IPS-18a (cell line): ENCODE results near the gene RNF148.
"Not testable (repeated sequence)": the region's sequence is repeated elsewhere in the genome, so short reads cannot be mapped to it uniquely, and the experiment has no call there.

ENCODE experiments used
- H3K27ac ChIP-seq: one replicate; pipeline ENCODE4 v1.5.1; 2013; ENCODE audit warnings: low read length
- H3K27me3 ChIP-seq: one replicate; pipeline ENCODE4 v1.6.1; 2013; ENCODE audit warnings: mild to moderate bottlenecking, low read length; ENCODE audit not compliant: control insufficient read depth, insufficient read depth
- H3K36me3 ChIP-seq: one replicate; pipeline ENCODE4 v1.6.1; 2013; ENCODE audit warnings: low read depth, low read length; ENCODE audit not compliant: control insufficient read depth
- H3K4me1 ChIP-seq: one replicate; pipeline ENCODE4 v1.6.1; 2013; ENCODE audit warnings: low read depth, low read length; ENCODE audit not compliant: control insufficient read depth
- H3K4me3 ChIP-seq: one replicate; pipeline ENCODE4 v1.5.1; 2013; ENCODE audit warnings: low read length
- H3K9ac ChIP-seq: one replicate; pipeline ENCODE4 v1.6.1; 2013; ENCODE audit warnings: mild to moderate bottlenecking, low read length, moderate library complexity
- H3K9me3 ChIP-seq: one replicate; pipeline ENCODE4 v1.6.1; 2013; ENCODE audit warnings: low read depth, low read length; ENCODE audit not compliant: control insufficient read depth

RNF148 gene

DNA sequence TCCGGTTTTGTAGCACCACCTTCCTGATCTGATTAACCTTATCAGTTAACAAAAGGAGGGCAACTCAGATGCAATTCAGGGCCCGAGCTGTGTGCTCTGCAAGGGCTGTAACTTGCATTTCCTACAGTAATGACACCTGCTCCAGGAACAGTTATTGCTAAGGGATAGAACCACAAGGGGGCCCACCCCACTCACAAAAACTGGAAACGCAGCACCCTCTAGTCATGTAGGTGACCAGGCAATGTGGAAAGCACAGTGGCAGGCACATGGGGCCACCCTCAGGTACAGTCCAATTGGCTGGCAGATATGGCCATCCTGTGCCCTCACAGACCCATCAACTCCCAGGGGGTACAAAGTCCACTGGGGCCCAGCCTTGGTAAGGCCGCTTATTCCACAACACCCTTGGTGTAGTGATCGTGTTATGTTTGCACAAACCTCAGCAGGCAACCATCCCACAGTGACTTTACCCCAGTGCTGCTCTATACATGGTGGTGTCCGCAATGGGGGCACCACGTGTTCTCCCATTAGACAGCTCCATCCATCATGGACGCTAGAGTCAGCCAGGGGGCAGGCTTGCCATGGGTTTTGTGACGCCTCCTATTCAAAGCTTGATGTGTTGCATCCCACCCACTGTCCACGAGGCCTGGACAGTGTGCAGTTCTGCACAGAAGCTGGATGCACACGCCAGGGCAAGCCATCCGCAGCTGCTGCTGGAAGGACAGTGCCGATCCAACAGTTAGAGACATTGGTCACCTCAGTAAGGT is 13.2 kb downstream of the RNF148 start:
- Histone ChIP-seq H3K4me1 (peaks cover 24% of the 10 kb centered on the region), H3K9me3 (peaks cover 8% of the 10 kb centered on the region), H3K36me3 (no peaks in the 10 kb centered on the region), H3K27ac (no peak overlapping the region), H3K9ac (no peak overlapping the region), H3K4me3 (no peak overlapping the region), H3K27me3 (no peaks in the 10 kb centered on the region)

- H3K9ac ChIP-seq, result no peak overlapping the region
- no peaks in the 10 kb centered on the region for H3K27me3 ChIP-seq
- peaks cover 8% of the 10 kb centered on the region for H3K9me3 ChIP-seq
- peaks cover 24% of the 10 kb centered on the region for H3K4me1 ChIP-seq
- no peak overlapping the region for H3K27ac ChIP-seq
- H3K4me3 ChIP-seq, result no peak overlapping the region
- no peaks in the 10 kb centered on the region for H3K36me3 ChIP-seq
Observed at GRCh38 chr7:122688400-122688998, 14.2 kb downstream of the RNF148 start.

DNA sequence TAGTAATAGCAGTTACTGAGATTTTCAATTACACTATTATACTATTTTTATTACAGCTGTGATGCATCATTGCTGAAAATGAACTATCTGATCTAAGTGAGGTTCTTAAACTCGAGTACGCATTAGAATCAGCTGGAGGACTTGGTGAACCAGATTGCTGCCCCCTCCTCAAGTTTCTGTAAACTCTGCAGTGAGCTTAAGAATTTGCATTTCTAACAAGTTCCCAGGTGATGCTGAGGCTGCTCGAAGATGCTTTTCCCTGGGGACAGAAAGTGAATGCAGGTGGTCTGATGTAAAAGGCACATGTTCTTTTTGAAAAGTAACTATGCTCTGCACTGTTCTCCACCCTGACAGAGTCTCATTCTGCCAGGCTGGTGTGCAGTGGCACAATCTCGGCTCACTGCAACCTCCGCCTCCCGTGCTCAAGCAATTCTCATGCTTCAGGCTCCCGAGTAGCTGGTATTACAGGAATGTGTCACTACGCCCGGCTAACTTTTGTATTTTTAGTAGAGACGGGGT is 16.3 kb downstream of the RNF148 start:
- Histone ChIP-seq H3K4me1 (peaks cover 27% of the 10 kb centered on the region), H3K27me3 (no peaks in the 10 kb centered on the region), H3K27ac (no peak overlapping the region), H3K4me3 (peak overlapping the region; percentile 6), H3K36me3 (no peaks in the 10 kb centered on the region), H3K9ac (no peak overlapping the region), H3K9me3 (no peaks in the 10 kb centered on the region)

GRCh38 chr7:122684504-122684903 is 18.2 kb downstream of the RNF148 start:
- Histone ChIP-seq H3K4me3 (no peak overlapping the region), H3K27me3 (no peaks in the 10 kb centered on the region), H3K9ac (no peak overlapping the region), H3K9me3 (no peaks in the 10 kb centered on the region), H3K27ac (no peak overlapping the region), H3K36me3 (no peaks in the 10 kb centered on the region), H3K4me1 (peaks cover 33% of the 10 kb centered on the region)

DNA sequence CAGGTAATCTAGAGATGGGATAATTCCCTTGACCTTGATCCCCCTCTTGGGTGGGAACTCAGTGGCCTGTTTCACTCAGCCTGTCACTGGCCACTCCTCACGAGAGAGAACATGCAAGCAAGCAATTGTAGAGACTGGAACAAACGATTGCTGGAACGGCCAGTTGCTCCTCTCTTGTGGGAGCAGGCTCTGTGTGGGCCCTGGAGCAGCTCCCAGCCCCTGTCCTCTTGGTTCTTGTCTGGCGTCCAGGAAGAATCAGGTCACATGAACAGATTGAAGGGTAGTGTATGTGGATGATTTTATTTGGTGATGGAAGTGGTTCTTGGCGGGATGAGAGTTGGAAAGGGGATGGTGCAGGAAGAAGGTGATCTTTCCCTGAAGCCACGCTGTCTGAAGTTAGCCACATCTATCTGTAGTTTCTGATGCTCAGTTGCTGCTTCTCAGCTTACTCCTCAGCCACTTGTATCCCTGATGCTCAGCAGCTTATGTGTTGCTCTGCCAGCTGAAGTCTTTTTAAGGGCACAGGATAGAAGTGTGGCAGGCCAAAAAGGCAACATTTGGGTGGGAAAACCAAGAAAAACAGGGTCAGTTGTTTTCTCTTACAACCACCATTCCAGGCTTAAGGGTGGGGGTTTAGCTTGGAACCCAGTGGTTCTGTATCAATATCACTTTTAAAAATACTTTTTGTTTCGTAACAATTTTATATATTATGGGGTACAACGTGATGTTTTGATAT is 19.7 kb downstream of the RNF148 start:
- Histone ChIP-seq H3K36me3 (no peaks in the 10 kb centered on the region), H3K27ac (no peak overlapping the region), H3K9ac (no peak overlapping the region), H3K4me3 (no peak overlapping the region), H3K9me3 (no peaks in the 10 kb centered on the region), H3K4me1 (peaks cover 44% of the 10 kb centered on the region), H3K27me3 (no peaks in the 10 kb centered on the region)

DNA sequence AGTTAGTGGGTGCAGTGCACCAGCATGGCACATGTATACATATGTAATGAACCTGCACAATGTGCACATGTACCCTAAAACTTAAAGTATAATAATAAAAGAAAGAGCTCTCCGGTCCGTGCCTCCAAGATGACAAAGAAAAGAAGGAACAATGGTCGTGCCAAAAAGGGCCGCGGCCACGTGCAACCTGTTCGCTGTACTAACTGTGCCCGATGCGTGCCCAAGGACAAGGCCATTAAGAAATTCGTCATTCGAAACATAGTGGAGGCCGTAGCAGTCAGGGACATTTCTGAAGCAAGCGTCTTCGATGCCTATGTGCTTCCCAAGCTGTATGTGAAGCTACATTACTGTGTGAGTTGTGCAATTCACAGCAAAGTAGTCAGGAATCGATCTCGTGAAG is 21.5 kb downstream of the RNF148 start:
- H3K9me3 ChIP-seq, H3K4me3 ChIP-seq, H3K27me3 ChIP-seq, H3K9ac ChIP-seq, H3K36me3 ChIP-seq, H3K27ac ChIP-seq: not testable (repeated sequence)
- peaks cover 48% of the 10 kb centered on the region for H3K4me1 ChIP-seq

DNA sequence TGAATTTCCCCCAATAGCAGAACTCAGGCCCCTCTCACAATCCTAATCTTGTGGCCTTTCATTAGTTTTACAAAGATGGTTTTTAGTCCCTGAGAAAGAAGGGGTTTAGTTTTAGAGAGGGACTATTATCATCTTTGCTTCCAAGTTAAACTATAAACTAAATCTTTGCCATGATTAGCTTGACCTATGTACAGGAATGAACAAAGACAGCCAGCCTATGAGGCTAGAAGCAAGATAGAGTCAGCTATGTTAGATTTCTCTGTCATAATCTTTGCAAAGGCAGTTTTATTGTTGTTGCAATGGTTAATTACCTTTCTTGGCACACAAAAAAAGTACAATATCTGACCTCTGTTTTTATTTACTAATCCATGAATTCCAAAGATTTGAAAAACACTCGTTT is 22.9 kb downstream of the RNF148 start:
- Histone ChIP-seq H3K27me3 (no peaks in the 10 kb centered on the region), H3K27ac (peak overlapping the region; percentile 93), H3K9ac (peak overlapping the region; percentile 54), H3K4me3 (no peak overlapping the region), H3K9me3 (no peaks in the 10 kb centered on the region), H3K36me3 (no peaks in the 10 kb centered on the region), H3K4me1 (peaks cover 37% of the 10 kb centered on the region)

DNA sequence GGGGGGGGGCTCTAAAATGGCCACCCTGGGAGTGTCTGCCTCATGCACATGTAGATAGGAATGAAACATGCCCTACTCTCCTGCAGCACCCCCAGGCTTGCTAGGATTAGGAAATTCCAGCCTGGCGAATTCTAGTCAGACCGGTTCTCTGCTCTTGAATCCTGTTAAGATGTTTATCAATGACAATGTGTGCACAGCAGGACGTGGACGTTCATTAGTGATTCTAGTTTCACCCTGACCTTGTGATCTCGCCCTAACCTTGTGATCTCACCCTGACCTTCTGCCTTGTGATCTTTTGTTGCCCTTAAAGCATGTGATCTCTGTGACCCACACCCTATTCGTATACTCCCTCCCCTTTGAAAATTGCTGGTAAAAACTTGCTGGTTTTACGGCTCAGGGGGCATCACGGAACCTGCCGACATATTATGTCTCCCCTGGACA is 23.4 kb downstream of the RNF148 start:
- peaks cover 37% of the 10 kb centered on the region for H3K4me1 ChIP-seq
- peak overlapping the region; percentile 93 for H3K27ac ChIP-seq
- H3K9ac ChIP-seq, result peak overlapping the region; percentile 54
- H3K27me3 ChIP-seq, H3K36me3 ChIP-seq, H3K9me3 ChIP-seq, H3K4me3 ChIP-seq: not testable (repeated sequence)

DNA sequence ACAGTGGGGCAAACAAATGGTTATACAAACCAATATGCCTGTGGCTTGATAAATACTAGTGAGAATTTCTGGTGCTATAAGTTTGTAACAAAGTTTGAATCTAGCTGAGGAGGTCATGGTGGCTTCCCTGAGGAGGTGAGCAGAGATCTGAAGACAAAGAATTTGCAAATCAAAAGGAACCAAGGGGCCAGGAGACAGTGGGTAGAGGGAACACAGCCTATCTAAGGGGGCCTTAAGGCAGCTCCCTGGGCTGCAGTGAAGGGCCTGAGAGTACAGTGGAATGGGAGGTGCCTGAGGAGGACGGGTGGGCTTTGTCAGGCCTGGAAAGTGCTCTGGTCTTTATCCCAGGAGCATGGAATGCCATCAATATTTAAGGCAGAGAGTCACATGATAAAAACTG is 25.6 kb downstream of the RNF148 start:
- Histone ChIP-seq H3K4me1 (peaks cover 33% of the 10 kb centered on the region), H3K27me3 (no peaks in the 10 kb centered on the region), H3K27ac (peak overlapping the region; percentile 62), H3K4me3 (no peak overlapping the region), H3K36me3 (no peaks in the 10 kb centered on the region), H3K9me3 (no peaks in the 10 kb centered on the region), H3K9ac (no peak overlapping the region)

- no peak overlapping the region for H3K27ac ChIP-seq
- H3K36me3 ChIP-seq, result no peaks in the 10 kb centered on the region
- H3K4me1 ChIP-seq, result peaks cover 33% of the 10 kb centered on the region
- no peak overlapping the region for H3K9ac ChIP-seq
- H3K9me3 ChIP-seq, result no peaks in the 10 kb centered on the region
- H3K4me3 ChIP-seq, result no peak overlapping the region
- H3K27me3 ChIP-seq, result no peaks in the 10 kb centered on the region
Observed at GRCh38 chr7:122676466-122676865, 26.3 kb downstream of the RNF148 start.

DNA sequence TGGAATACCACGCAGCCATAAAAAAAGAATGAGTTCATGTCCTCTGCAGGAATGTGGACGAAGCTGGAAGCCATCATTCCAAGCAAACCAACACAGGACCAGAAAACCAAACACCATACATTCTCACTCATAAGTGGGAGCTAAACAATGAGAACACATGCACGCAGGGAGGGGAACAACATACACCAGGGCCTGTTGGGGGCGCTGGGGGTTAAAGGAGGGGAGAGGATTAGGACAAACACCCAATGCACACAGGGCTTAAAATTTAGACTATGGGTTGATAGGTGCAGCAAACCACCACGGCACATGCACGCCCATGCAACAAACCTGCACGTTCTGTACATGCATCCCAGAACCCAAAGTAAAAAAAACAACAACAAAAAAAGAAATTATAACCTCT is 27.1 kb downstream of the RNF148 start:
- H3K27me3 ChIP-seq, result no peaks in the 10 kb centered on the region
- no peak overlapping the region for H3K27ac ChIP-seq
- no peak overlapping the region for H3K4me3 ChIP-seq
- no peaks in the 10 kb centered on the region for H3K36me3 ChIP-seq
- no peak overlapping the region for H3K9ac ChIP-seq
- H3K4me1 ChIP-seq, result peaks cover 33% of the 10 kb centered on the region
- no peaks in the 10 kb centered on the region for H3K9me3 ChIP-seq
